ENCODE measurements around the gene SLC39A1.
"Not testable (repeated sequence)": the region's sequence is repeated elsewhere in the genome, so short reads cannot be mapped to it uniquely, and the experiment has no call there.

Gene SLC39A1
- 0.58 to 1.7 (median 0.91) reads per million in 4 experiments for total RNA-seq

DNA sequence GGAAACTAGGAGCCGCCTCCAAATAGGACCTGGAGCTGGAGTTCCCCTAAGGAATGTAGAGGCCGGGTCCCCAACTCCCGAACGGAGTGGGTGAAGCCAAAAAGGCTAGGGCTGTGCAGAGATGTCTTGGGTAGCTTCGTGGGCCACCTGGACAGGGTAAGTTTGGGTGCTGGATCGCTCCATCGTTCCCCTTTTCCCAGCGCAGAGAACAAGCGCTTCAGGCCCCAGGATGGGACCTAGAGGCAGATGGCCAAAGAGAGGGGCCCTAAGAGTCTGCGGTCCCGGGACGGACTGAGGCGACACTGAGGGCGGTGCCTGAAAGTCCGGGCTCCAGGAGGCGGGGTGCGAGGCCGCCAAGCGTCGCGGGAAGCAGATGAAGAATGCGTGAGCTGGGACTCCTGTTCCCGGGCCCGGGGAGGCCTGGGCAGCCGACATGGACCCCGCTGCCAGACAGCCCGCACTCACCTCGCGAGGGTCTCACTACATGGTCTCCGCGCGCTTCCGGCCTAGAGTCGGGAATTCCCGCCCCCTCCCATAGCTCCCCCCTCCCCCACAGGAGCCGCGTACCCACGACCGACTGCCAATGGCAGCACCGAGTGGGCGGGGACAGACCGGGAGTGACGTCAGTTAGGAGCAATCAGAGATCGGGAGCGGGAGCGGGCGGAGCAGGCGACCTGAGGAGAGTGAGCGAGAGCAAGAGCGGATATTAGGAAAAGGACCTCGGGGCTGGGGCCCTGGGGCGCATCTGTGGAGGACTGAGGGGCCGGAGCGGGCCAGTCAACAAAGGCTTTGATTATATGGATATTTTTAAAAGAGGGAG is at the start of gene SLC39A1:
TSS of gene SLC39A1 (minus strand) at position 508 of the 820 bp plus-strand sequence. CDS start 822 bp downstream, outside the sequence.
- DNase-seq: peak; percentile 93

DNA sequence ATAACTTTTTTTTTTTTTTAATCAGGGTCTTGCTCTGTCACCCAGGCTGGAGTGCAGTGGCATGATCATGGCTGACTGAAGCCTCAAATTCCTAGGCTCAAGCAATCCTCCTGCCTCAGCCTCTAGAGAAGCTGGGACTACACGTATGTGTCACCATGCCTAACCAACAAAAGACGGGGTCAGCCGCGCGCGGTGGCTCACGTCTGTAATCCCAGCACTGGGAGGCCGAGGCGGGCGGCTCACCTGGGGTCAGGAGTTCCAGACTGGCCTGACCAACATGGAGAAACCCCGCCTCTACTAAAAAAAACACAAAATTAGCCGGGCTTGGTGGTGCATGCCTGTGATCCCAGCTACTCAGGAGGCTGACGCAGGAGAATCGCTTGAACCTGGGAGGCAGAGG is 49.2 kb upstream of the SLC39A1 start:
- not testable (repeated sequence) for DNase-seq

- DNase-seq: no peak
Observed at GRCh38 chr1:154012129-154012528, 48.8 kb upstream of the SLC39A1 start.

- DNase-seq: no peak
Observed at GRCh38 chr1:154006136-154006535, 42.8 kb upstream of the SLC39A1 start.

- no peak for DNase-seq
Observed at GRCh38 chr1:154000420-154000819, 37.1 kb upstream of the SLC39A1 start.

GRCh38 chr1:153996882-153997281 is 33.5 kb upstream of the SLC39A1 start:
- not testable (repeated sequence) for DNase-seq

DNA sequence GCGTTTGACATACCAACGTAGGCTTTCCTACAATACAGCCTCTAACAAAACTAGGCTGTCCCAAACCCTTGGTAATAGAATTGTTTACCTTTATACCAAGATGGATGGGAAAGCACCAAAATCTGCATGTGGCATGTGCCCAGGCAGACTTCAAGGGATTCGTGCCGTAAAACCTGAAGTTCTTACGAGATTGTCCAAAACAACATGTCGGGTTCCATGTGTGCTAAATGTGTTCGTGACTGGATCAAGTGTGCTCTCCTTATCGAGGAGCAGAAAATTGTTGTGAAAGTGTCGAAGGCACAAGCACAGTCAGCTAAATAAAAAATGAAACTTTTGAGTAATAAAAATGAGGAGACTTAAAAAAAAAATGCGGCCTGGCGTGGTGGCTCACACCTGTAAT is 32.3 kb upstream of the SLC39A1 start:
- no peak for DNase-seq

DNA sequence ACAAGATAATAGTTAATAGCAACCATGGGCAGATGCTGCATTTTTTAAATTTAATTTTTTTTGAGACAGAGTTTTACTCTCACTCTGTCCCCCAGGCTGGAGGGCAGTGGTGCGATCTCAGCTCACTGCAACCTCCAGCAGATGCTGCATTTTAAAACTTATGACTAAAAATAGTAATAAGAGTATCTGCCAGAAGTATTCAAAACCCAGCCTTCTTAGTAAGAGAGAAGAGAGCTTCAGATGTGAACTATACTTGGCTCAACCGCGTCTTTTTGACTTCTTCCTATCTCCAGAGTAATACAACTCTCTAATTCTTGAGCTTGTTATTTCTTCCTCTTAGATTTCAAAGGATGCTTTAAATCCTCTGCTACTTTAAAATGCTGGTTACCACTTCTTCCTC is 31.9 kb upstream of the SLC39A1 start:
- no peak for DNase-seq

DNA sequence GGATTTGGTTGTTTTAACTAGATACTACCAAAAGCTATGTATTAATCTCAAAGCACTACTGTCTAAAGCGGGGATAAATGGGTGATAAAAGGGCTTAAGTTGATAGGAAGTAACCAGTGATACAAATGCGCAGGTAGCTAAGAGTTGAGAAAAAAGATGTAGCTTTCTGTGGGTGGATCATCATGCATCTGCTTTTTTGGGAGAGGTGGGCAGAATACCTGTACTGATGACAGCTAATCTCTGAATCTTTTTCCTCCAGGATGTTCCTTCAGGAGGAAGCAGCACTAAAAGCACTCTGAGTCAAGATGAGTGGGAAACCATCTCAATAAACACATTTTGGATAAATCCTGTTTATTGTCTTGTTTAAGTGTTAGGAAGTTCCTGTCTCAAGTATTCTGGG is 28.5 kb upstream of the SLC39A1 start:
- no peak for DNase-seq

GRCh38 chr1:153991151-153991630 is 27.9 kb upstream of the SLC39A1 start:
- no peak for DNase-seq

- peak; percentile 81 for DNase-seq
Observed at GRCh38 chr1:153990468-153991150, 27.3 kb upstream of the SLC39A1 start, which contains the start of gene RPS27. Gene RPS27, plus strand, starts transcription at chr1:153990762. Its CDS starts 35 bp downstream, at chr1:153990797.

DNA sequence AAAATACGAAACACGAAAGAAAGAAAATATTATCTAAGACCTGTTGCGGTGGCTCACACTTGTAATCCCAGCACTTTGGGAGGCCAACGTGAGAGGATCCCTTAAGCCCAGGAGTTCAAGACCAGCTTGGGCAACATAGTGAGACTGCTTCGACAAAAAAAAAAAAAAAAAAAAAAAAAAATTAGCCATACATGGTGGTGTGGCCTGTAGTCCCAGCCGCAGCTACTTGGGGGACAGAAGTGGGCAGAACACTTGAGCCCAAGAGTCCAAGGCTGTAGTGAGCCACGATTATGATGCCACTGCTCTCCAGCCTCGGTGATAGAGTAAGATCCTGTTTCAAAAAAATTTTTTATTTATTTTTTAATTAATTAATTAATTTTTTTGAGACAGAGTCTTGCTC is 24.3 kb upstream of the SLC39A1 start:
- DNase-seq: no peak

DNA sequence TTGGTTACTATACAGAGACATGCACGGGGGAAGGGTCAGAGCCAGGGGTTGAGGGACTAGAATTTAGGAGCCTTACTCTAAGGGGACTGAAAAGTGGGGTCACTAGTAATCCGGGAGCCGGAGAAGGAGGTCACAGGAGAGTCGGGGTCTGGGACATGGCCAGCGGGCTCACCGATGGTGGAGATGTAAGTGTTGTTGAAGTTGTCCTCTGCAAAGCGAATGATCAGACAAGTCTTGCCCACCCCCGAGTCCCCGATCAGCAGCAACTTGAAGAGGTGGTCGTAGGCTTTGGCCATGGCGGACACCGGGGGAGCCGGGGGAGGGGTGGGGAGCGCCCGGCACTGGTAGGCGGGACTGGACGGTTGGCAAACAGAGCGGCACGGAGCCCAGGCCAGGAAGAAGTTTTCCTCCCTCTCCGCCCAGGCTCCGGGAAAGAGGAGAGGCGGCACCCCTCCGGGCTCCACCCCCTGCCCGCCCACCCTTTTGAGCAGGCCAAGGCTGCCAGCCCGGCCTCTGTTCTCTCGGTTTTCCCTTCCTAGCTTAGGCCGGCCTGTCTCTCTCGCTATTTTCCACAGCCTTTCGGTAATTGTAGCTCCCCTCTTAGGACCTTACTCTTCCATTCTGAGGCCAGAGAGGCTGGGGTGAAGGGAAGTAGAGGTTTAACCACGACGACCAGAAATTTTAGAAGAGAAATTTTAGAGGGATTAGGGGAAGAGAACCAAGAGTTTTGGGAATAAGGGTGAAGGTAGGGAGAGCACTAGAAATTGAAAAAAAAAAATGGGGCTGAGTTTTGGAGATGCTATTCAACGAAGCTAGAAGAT is 22.8 kb upstream of the SLC39A1 start, which contains the start of gene RAB13:
TSS of gene RAB13 (minus strand) at position 399 of the 821 bp plus-strand sequence. CDS start at position 296, 103 bp downstream.
- peak; percentile 35 for DNase-seq

- DNase-seq: peak; percentile 27
Observed at GRCh38 chr1:153985341-153985912, 22.1 kb upstream of the SLC39A1 start.

DNA sequence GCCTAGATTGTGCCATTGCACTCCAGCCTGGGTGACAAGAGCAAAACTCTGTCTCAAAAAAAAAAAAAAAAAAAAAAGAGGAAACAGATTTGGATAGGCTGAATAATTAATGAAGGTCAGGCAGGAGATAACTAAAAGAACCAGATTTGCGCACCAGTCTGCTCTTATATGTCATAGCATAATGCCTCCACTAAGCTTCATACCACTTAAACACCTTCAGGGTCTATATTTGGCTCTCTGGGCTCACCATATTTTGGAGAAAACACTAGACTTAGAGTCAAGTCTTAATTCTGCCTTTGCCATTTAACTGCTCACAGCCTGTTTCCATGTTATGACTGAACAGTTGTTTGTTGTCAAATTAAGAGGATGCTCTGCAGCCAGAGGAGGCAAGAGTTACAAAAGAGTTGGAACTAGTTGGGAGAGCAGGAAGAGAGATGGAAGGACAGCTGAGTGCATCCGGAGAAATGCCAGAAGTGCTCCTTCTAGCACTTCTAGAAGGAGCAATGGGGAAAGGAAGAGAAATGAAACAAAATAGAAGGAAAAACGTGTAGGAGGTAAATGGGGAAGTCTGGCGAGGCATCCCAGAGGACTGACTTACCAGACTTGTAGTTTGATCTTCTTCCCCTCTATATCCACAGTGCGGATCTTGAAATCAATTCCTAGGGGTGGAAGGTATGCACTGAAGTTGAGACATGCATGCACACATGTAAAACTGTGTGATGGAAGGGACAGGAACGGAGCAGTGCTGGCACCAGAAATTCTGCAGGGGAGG is 21.0 kb upstream of the SLC39A1 start:
- no peak for DNase-seq

GRCh38 chr1:153981735-153982134 is 18.4 kb upstream of the SLC39A1 start:
- DNase-seq: not testable (repeated sequence)

- DNase-seq: not testable (repeated sequence)
Observed at GRCh38 chr1:153979091-153979490, 15.8 kb upstream of the SLC39A1 start.

DNA sequence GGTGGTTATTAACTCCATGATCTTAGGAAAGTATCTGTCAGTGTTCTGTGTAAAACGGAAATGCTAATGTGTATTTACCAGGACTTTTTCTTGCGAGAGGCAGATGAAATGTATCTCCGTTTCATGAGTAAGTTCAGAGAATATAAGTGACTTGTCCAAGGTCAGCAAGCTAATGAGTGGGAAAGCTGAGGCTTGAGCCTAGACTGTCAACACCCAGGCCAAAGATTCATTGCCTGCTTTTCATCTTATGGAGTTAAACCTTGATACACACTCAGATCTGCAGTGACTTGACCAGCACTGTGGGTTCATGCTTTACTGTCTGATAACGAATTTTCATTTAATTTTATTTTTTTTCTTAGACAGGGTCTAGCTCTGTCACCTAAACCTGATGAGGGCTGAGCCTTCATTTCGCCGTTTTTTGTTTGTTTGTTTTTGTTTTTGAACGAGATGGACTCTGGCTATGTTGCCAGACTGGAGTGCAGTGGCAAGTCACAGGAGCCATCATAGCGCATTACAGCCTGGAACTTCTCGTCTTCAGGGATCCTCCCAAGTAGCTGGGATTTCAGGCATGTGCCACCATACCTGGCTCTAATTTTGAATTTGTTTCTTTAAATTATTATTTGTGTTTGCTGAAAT is 15.1 kb upstream of the SLC39A1 start:
- DNase-seq: no peak

DNA sequence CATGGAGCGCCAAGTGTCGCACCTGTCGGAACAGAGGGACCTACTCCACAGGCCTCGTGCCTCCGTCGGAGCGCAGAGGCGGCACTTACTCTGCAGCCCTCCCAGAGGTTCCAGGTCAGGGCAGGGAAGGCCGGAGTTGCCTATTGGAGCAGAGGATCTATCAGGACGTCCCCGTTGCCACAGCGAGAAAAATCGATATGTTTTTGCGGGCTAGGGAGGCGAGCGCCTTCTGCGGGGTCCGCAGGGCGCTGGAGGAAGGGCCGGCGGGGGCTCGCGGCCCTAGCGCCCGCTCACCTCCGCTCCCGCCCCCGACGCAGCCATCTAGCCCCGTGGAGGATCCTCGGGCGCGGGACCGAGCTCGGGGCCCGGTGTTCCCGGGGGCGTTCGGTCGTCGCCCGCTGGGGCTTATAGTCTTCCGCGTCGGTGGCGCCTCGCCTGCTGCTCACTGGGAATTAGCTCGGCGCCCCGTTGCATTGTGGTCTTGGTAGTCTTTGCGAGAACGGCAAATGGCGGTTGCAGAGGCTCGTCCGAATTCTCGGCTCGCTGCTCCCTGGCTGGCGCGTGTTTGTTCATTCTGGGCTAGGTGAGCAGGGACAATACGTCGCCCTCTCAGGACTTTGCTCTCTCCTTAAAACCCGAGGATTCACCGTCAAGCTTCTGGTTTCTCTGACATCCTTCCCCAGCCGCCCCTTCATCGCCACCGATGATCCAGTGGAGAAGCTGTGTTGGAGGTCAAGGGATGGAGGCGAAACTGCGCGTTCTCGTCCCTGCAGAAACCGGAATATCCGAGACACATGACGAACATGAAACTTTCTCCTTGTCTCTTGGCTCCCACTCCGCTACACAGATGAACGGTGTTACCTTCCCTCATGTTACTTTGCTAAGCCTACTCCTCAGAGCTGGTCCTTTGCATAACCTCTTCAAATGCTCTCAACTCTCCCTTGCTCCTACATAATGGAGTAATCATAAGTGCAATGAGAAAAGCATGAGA is 14.2 kb upstream of the SLC39A1 start, which contains the start of gene JTB:
TSS of gene JTB (minus strand) at position 425 of the 991 bp plus-strand sequence. CDS start at position 3, 422 bp downstream.
- DNase-seq: peak; percentile 74

Measured in effector CD8-positive, alpha-beta T cell (primary cell).